HEK293 (cell line): Measurements from ENCODE around the gene IGFLR1.
A peak's percentile ranks its signal among the peaks of the same experiment; 100 is the strongest.

Source experiments
- CTCF ChIA-PET: fragments of 350-600 bp; formaldehyde crosslinking; extraction: SDS; loops from one replicate; lab custom pipeline; 2021; ENCODE audit warnings: antibody characterized with exemption; lab: Yijun Ruan, JAX
- POLR2A ChIA-PET: fragments of 300-600 bp; formaldehyde crosslinking; extraction: SDS; loops from one replicate; lab custom pipeline; 2020; ENCODE audit warnings: antibody characterized with exemption, inconsistent platforms; lab: Yijun Ruan, JAX
- H3K27ac ChIP-seq: fragments of 200-500 bp; sonication (Bioruptor generic); 2 replicates; pipeline ENCODE4 v1.5.1; 2014; ENCODE audit warnings: low read depth, low read length, control low read depth, inconsistent platforms; ENCODE audit errors: extremely low read depth
- H3K36me3 ChIP-seq, 2 experiments: fragments of 200-500 bp in 1 of 2; sonication (Bioruptor generic) in 1 of 2; 1 replicate in 1 of 2; 2 replicates in 1 of 2; pipeline ENCODE4 v1.5.1; 2014 to 2017; ENCODE audit warnings: inconsistent platforms in 2 of 2, low read length in 2 of 2; ENCODE audit not compliant: control insufficient read depth in 2 of 2, insufficient read depth in 1 of 2
- H3K4me1 ChIP-seq: fragments of 200-500 bp; sonication (Bioruptor generic); 2 replicates; pipeline ENCODE4 v1.5.1; 2014; ENCODE audit warnings: mild to moderate bottlenecking, low read length, inconsistent platforms; ENCODE audit not compliant: control insufficient read depth, insufficient read depth
- H3K4me3 ChIP-seq: 2 replicates; pipeline ENCODE4 v1.5.1; 2011; ENCODE audit warnings: low read depth, mild to moderate bottlenecking, control low read depth, low read length, moderate library complexity
- H3K9me3 ChIP-seq: fragments of 200-500 bp; sonication (Bioruptor generic); 2 replicates; pipeline ENCODE4 v1.5.1; 2014; ENCODE audit warnings: low read depth, low read length, inconsistent platforms; ENCODE audit not compliant: control insufficient read depth, insufficient read depth
- HOXA7 ChIP-seq: sonication (generic); formaldehyde crosslinking; IDR thresholded peaks from 2 replicates; pipeline ENCODE4 v1.8.1; 2022; ENCODE audit warnings: missing genetic modification reagents, borderline replicate concordance
- KLF7 ChIP-seq: fragments of 450-650 bp; formaldehyde crosslinking; IDR thresholded peaks from 2 replicates; pipeline ENCODE4 v1.5.1; 2016; ENCODE audit warnings: missing biosample characterization, missing genetic modification characterization, borderline replicate concordance
- PRDM1 ChIP-seq: fragments of 450-650 bp; formaldehyde crosslinking; IDR thresholded peaks from 2 replicates; pipeline ENCODE4; 2016; ENCODE audit warnings: missing biosample characterization, missing genetic modification characterization
- SCRT2 ChIP-seq: fragments of 450-650 bp; formaldehyde crosslinking; IDR thresholded peaks from 2 replicates; pipeline ENCODE4 v1.5.1; 2016; ENCODE audit warnings: missing biosample characterization, missing genetic modification characterization
- WT1 ChIP-seq: fragments of 450-650 bp; formaldehyde crosslinking; IDR thresholded peaks from 2 replicates; pipeline ENCODE4 v1.5.1; 2016; ENCODE audit warnings: missing biosample characterization, missing genetic modification characterization
- ZBTB17 ChIP-seq: fragments of 450-650 bp; formaldehyde crosslinking; IDR thresholded peaks from 2 replicates; pipeline ENCODE4 v1.5.1; 2016; ENCODE audit warnings: missing biosample characterization, missing genetic modification characterization
- ZNF10 ChIP-seq: fragments of 450-650 bp; formaldehyde crosslinking; IDR thresholded peaks from 2 replicates; pipeline ENCODE4 v1.5.1; 2017; ENCODE audit warnings: missing biosample characterization, missing genetic modification characterization
- ZNF132 ChIP-seq: fragments of 450-650 bp; formaldehyde crosslinking; IDR thresholded peaks from 2 replicates; pipeline ENCODE4 v1.5.1; 2017; ENCODE audit warnings: missing biosample characterization, missing genetic modification characterization, borderline replicate concordance
- ZNF23 ChIP-seq: fragments of 450-650 bp; formaldehyde crosslinking; IDR thresholded peaks from 2 replicates; pipeline ENCODE4 v1.5.1; 2016; ENCODE audit warnings: missing biosample characterization, missing genetic modification characterization, borderline replicate concordance
- ZNF24 ChIP-seq: fragments of 450-650 bp; formaldehyde crosslinking; IDR thresholded peaks from 2 replicates; pipeline ENCODE4 v1.5.1; 2016; ENCODE audit warnings: missing biosample characterization, missing genetic modification characterization
- ZXDB ChIP-seq: fragments of 450-650 bp; formaldehyde crosslinking; IDR thresholded peaks from 2 replicates; pipeline ENCODE4 v1.5.1; 2016; ENCODE audit warnings: missing biosample characterization, missing genetic modification characterization
- TF ChIP-seq, protein P1 (sequence below): fragments of 450-650 bp; formaldehyde crosslinking; IDR thresholded peaks from 2 replicates; pipeline ENCODE4 v1.5.1; 2016; ENCODE audit warnings: missing biosample characterization, missing genetic modification characterization
- TF ChIP-seq, protein P2 (sequence below): fragments of 450-650 bp; formaldehyde crosslinking; IDR thresholded peaks from 2 replicates; pipeline ENCODE4 v1.5.1; 2016; ENCODE audit warnings: missing biosample characterization, missing genetic modification characterization
- TF ChIP-seq, protein P3 (sequence below): fragments of 450-650 bp; formaldehyde crosslinking; IDR thresholded peaks from 2 replicates; pipeline ENCODE4 v1.5.1; 2016; ENCODE audit warnings: missing biosample characterization, missing genetic modification characterization
- TF ChIP-seq, protein P4 (sequence below): fragments of 450-650 bp; formaldehyde crosslinking; IDR thresholded peaks from 2 replicates; pipeline ENCODE4 v1.5.1; 2017; ENCODE audit warnings: missing biosample characterization, missing genetic modification characterization
- TF ChIP-seq, protein P5 (sequence below): fragments of 450-650 bp; formaldehyde crosslinking; IDR thresholded peaks from 2 replicates; pipeline ENCODE4 v1.5.1; 2016; ENCODE audit warnings: missing biosample characterization, missing genetic modification characterization
- TF ChIP-seq, protein P6 (sequence below): fragments of 450-650 bp; formaldehyde crosslinking; IDR thresholded peaks from 2 replicates; pipeline ENCODE4 v1.5.1; 2016; ENCODE audit warnings: missing biosample characterization, missing genetic modification characterization
- TF ChIP-seq, protein P7 (sequence below): fragments of 450-650 bp; formaldehyde crosslinking; IDR thresholded peaks from 2 replicates; pipeline ENCODE4 v1.5.1; 2016; ENCODE audit warnings: missing biosample characterization, missing genetic modification characterization

Gene IGFLR1

DNA sequence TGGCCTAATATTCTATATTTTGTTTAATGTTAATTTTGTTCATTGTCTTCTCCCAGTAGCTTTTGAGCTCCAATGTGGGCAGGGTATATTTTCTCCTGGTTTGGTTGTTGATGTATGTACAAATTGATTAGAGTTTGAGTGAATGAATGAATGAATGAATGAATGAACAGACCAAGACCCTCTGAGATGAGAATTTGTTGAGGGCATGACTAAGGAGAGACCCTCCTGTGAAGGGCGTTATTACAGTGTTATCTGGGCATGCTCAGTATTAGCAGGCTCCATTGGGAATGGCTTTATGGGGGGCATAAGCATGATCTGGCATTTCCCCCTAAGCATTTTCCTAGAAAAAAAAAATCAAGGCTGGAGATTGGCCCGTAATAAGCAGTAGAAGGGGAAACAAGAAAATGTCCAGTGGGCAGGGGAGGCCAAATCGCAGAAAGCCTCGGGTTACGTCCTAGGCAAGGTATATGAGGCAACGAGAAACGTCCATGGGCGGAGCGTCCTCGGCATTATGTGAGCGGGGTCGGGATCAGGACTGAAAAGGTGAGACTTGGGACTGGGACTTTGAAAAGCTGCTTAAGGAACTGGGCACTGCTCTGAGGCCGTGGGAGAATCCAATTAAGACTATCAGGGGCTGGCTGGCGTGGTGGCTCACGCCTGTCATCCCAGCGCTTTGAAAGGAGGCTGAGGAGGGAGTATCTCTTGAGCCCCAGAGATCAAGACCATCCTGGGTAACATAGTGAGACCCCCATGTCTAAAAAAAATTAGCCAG lies 32.2 kb upstream of the IGFLR1 start:
- no peak overlapping the region for H3K27ac ChIP-seq
- CTCF ChIA-PET, result interaction anchor here (0.7 to 1.8 kb wide), 5 partner anchors 9 to 294 kb away, joined by 3 to 5 read pairs (median 3); partner anchors contain the start of genes PSENEN and U2AF1L4
- POLR2A ChIA-PET, result interaction anchor here (0.5 to 3.8 kb wide), 10 partner anchors 9 to 512 kb away, joined by 3 to 39 read pairs (median 7); partner anchors contain the start of genes IGFLR1, LIN37, PSENEN and U2AF1L4
- H3K9me3 ChIP-seq, result no peaks in the 10 kb centered on the region
- peak; percentile 40; the same call in 1 of the 2 replicates for TF ChIP-seq ZXDB (tag by site-specific recombination)
- TF ChIP-seq ZNF23, result no peak
- no peak for TF ChIP-seq HOXA7 (CRISPR knock-in tag)
- TF ChIP-seq, protein P1, sequence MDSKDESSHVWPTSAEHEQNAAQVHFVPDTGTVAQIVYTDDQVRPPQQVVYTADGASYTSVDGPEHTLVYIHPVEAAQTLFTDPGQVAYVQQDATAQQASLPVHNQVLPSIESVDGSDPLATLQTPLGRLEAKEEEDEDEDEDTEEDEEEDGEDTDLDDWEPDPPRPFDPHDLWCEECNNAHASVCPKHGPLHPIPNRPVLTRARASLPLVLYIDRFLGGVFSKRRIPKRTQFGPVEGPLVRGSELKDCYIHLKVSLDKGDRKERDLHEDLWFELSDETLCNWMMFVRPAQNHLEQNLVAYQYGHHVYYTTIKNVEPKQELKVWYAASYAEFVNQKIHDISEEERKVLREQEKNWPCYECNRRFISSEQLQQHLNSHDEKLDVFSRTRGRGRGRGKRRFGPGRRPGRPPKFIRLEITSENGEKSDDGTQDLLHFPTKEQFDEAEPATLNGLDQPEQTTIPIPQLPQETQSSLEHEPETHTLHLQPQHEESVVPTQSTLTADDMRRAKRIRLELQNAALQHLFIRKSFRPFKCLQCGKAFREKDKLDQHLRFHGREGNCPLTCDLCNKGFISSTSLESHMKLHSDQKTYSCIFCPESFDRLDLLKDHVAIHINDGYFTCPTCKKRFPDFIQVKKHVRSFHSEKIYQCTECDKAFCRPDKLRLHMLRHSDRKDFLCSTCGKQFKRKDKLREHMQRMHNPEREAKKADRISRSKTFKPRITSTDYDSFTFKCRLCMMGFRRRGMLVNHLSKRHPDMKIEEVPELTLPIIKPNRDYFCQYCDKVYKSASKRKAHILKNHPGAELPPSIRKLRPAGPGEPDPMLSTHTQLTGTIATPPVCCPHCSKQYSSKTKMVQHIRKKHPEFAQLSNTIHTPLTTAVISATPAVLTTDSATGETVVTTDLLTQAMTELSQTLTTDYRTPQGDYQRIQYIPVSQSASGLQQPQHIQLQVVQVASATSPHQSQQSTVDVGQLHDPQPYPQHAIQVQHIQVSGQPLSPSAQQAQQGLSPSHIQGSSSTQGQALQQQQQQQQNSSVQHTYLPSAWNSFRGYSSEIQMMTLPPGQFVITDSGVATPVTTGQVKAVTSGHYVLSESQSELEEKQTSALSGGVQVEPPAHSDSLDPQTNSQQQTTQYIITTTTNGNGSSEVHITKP (tag by site-specific recombination), result peak; percentile 98
- TF ChIP-seq, protein P2, sequence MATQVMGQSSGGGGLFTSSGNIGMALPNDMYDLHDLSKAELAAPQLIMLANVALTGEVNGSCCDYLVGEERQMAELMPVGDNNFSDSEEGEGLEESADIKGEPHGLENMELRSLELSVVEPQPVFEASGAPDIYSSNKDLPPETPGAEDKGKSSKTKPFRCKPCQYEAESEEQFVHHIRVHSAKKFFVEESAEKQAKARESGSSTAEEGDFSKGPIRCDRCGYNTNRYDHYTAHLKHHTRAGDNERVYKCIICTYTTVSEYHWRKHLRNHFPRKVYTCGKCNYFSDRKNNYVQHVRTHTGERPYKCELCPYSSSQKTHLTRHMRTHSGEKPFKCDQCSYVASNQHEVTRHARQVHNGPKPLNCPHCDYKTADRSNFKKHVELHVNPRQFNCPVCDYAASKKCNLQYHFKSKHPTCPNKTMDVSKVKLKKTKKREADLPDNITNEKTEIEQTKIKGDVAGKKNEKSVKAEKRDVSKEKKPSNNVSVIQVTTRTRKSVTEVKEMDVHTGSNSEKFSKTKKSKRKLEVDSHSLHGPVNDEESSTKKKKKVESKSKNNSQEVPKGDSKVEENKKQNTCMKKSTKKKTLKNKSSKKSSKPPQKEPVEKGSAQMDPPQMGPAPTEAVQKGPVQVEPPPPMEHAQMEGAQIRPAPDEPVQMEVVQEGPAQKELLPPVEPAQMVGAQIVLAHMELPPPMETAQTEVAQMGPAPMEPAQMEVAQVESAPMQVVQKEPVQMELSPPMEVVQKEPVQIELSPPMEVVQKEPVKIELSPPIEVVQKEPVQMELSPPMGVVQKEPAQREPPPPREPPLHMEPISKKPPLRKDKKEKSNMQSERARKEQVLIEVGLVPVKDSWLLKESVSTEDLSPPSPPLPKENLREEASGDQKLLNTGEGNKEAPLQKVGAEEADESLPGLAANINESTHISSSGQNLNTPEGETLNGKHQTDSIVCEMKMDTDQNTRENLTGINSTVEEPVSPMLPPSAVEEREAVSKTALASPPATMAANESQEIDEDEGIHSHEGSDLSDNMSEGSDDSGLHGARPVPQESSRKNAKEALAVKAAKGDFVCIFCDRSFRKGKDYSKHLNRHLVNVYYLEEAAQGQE, result peak; percentile 32; the same call in 1 of the 2 replicates
- TF ChIP-seq ZNF24 (tag by site-specific recombination), result peak; percentile 99
- no peak for TF ChIP-seq PRDM1 (tag by site-specific recombination)
- no peak for TF ChIP-seq SCRT2 (tag by site-specific recombination)
- TF ChIP-seq ZNF10 (tag by site-specific recombination), result peak; percentile 88
- TF ChIP-seq WT1 (tag by site-specific recombination), result no peak
- no peak for TF ChIP-seq KLF7 (tag by site-specific recombination)
- TF ChIP-seq, protein P3, sequence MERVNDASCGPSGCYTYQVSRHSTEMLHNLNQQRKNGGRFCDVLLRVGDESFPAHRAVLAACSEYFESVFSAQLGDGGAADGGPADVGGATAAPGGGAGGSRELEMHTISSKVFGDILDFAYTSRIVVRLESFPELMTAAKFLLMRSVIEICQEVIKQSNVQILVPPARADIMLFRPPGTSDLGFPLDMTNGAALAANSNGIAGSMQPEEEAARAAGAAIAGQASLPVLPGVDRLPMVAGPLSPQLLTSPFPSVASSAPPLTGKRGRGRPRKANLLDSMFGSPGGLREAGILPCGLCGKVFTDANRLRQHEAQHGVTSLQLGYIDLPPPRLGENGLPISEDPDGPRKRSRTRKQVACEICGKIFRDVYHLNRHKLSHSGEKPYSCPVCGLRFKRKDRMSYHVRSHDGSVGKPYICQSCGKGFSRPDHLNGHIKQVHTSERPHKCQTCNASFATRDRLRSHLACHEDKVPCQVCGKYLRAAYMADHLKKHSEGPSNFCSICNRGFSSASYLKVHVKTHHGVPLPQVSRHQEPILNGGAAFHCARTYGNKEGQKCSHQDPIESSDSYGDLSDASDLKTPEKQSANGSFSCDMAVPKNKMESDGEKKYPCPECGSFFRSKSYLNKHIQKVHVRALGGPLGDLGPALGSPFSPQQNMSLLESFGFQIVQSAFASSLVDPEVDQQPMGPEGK (tag by site-specific recombination), result peak; percentile 21; the same call in 1 of the 2 replicates
- TF ChIP-seq, protein P4, sequence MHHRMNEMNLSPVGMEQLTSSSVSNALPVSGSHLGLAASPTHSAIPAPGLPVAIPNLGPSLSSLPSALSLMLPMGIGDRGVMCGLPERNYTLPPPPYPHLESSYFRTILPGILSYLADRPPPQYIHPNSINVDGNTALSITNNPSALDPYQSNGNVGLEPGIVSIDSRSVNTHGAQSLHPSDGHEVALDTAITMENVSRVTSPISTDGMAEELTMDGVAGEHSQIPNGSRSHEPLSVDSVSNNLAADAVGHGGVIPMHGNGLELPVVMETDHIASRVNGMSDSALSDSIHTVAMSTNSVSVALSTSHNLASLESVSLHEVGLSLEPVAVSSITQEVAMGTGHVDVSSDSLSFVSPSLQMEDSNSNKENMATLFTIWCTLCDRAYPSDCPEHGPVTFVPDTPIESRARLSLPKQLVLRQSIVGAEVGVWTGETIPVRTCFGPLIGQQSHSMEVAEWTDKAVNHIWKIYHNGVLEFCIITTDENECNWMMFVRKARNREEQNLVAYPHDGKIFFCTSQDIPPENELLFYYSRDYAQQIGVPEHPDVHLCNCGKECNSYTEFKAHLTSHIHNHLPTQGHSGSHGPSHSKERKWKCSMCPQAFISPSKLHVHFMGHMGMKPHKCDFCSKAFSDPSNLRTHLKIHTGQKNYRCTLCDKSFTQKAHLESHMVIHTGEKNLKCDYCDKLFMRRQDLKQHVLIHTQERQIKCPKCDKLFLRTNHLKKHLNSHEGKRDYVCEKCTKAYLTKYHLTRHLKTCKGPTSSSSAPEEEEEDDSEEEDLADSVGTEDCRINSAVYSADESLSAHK (tag by site-specific recombination), result peak; percentile 71; the same call in 1 of the 2 replicates
- no peak for TF ChIP-seq ZNF132 (tag by site-specific recombination)
- TF ChIP-seq, protein P5, sequence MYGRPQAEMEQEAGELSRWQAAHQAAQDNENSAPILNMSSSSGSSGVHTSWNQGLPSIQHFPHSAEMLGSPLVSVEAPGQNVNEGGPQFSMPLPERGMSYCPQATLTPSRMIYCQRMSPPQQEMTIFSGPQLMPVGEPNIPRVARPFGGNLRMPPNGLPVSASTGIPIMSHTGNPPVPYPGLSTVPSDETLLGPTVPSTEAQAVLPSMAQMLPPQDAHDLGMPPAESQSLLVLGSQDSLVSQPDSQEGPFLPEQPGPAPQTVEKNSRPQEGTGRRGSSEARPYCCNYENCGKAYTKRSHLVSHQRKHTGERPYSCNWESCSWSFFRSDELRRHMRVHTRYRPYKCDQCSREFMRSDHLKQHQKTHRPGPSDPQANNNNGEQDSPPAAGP, result 0 out of 2 replicates have a peak, but pooled peaks have one; percentile 1
- TF ChIP-seq, protein P6, sequence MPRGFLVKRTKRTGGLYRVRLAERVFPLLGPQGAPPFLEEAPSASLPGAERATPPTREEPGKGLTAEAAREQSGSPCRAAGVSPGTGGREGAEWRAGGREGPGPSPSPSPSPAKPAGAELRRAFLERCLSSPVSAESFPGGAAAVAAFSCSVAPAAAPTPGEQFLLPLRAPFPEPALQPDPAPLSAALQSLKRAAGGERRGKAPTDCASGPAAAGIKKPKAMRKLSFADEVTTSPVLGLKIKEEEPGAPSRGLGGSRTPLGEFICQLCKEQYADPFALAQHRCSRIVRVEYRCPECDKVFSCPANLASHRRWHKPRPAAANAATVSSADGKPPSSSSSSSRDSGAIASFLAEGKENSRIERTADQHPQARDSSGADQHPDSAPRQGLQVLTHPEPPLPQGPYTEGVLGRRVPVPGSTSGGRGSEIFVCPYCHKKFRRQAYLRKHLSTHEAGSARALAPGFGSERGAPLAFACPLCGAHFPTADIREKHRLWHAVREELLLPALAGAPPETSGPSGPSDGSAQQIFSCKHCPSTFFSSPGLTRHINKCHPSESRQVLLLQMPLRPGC (tag by site-specific recombination), result 0 out of 2 replicates have a peak, but pooled peaks have one; percentile 13
- TF ChIP-seq ZBTB17, result peak; percentile 65
- TF ChIP-seq, protein P7, sequence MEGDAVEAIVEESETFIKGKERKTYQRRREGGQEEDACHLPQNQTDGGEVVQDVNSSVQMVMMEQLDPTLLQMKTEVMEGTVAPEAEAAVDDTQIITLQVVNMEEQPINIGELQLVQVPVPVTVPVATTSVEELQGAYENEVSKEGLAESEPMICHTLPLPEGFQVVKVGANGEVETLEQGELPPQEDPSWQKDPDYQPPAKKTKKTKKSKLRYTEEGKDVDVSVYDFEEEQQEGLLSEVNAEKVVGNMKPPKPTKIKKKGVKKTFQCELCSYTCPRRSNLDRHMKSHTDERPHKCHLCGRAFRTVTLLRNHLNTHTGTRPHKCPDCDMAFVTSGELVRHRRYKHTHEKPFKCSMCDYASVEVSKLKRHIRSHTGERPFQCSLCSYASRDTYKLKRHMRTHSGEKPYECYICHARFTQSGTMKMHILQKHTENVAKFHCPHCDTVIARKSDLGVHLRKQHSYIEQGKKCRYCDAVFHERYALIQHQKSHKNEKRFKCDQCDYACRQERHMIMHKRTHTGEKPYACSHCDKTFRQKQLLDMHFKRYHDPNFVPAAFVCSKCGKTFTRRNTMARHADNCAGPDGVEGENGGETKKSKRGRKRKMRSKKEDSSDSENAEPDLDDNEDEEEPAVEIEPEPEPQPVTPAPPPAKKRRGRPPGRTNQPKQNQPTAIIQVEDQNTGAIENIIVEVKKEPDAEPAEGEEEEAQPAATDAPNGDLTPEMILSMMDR (tag by site-specific recombination), result no peak
- H3K36me3 ChIP-seq, result peaks cover 14 to 26% of the 10 kb centered on the region in 2 experiments
- H3K4me1 ChIP-seq, result peaks cover 24% of the 10 kb centered on the region
- peak overlapping the region; percentile 21 for H3K4me3 ChIP-seq
